ENCODE results near the gene ATP5PD.

Gene ATP5PD

GRCh38 chr17:75064460-75064859 is 17.7 kb upstream of the ATP5PD start:
- TF ChIP-seq POLR2AphosphoS5 (IDR thresholded peaks at IDR 0.05; ENCODE audit: low read depth, low read length), result no peak
- TF ChIP-seq FOXP2 (optimal IDR thresholded peaks at IDR 0.05; ENCODE audit: borderline replicate concordance, extremely low read depth, extremely low read length, insufficient read depth), result no peak
- no peak for TF ChIP-seq TAF1 (IDR thresholded peaks at IDR 0.05; ENCODE audit: borderline replicate concordance, insufficient read depth, low read length)
- no peak for TF ChIP-seq SIN3A (IDR thresholded peaks at IDR 0.05; ENCODE audit: borderline replicate concordance, insufficient read depth, low read length)
- TF ChIP-seq REST (IDR thresholded peaks at IDR 0.05; ENCODE audit: insufficient read depth in 1 of 2, low read depth in 2 of 2, low read length in 2 of 2), result no peak

- TF ChIP-seq TAF1 (IDR thresholded peaks at IDR 0.05; ENCODE audit: borderline replicate concordance, insufficient read depth, low read length) (no peak), SIN3A (IDR thresholded peaks at IDR 0.05; ENCODE audit: borderline replicate concordance, insufficient read depth, low read length) (no peak), POLR2AphosphoS5 (IDR thresholded peaks at IDR 0.05; ENCODE audit: low read depth, low read length) (no peak), FOXP2 (optimal IDR thresholded peaks at IDR 0.05; ENCODE audit: borderline replicate concordance, extremely low read depth, extremely low read length, insufficient read depth) (no peak), REST (IDR thresholded peaks at IDR 0.05; ENCODE audit: insufficient read depth in 1 of 2, low read depth in 2 of 2, low read length in 2 of 2) (no peak)
Observed at GRCh38 chr17:75064040-75064439, 17.3 kb upstream of the ATP5PD start.

- TF ChIP-seq TAF1 (IDR thresholded peaks at IDR 0.05; ENCODE audit: borderline replicate concordance, insufficient read depth, low read length), result no peak
- no peak for TF ChIP-seq POLR2AphosphoS5 (IDR thresholded peaks at IDR 0.05; ENCODE audit: low read depth, low read length)
- TF ChIP-seq SIN3A (IDR thresholded peaks at IDR 0.05; ENCODE audit: borderline replicate concordance, insufficient read depth, low read length), result no peak
- TF ChIP-seq REST (IDR thresholded peaks at IDR 0.05; ENCODE audit: insufficient read depth in 1 of 2, low read depth in 2 of 2, low read length in 2 of 2), result no peak
- no peak for TF ChIP-seq FOXP2 (optimal IDR thresholded peaks at IDR 0.05; ENCODE audit: borderline replicate concordance, extremely low read depth, extremely low read length, insufficient read depth)
Observed at GRCh38 chr17:75063626-75064025, 16.9 kb upstream of the ATP5PD start.

- TF ChIP-seq FOXP2 (optimal IDR thresholded peaks at IDR 0.05; ENCODE audit: borderline replicate concordance, extremely low read depth, extremely low read length, insufficient read depth) (no peak), SIN3A (IDR thresholded peaks at IDR 0.05; ENCODE audit: borderline replicate concordance, insufficient read depth, low read length) (no peak), REST (IDR thresholded peaks at IDR 0.05; ENCODE audit: insufficient read depth in 1 of 2, low read depth in 2 of 2, low read length in 2 of 2) (no peak), POLR2AphosphoS5 (IDR thresholded peaks at IDR 0.05; ENCODE audit: low read depth, low read length) (no peak), TAF1 (IDR thresholded peaks at IDR 0.05; ENCODE audit: borderline replicate concordance, insufficient read depth, low read length) (no peak)
Observed at GRCh38 chr17:75063201-75063600, 16.4 kb upstream of the ATP5PD start.

- no peak for TF ChIP-seq POLR2AphosphoS5 (IDR thresholded peaks at IDR 0.05; ENCODE audit: low read depth, low read length)
- TF ChIP-seq FOXP2 (optimal IDR thresholded peaks at IDR 0.05; ENCODE audit: borderline replicate concordance, extremely low read depth, extremely low read length, insufficient read depth), result no peak
- TF ChIP-seq SIN3A (IDR thresholded peaks at IDR 0.05; ENCODE audit: borderline replicate concordance, insufficient read depth, low read length), result no peak
- TF ChIP-seq TAF1 (IDR thresholded peaks at IDR 0.05; ENCODE audit: borderline replicate concordance, insufficient read depth, low read length), result no peak
- TF ChIP-seq REST (IDR thresholded peaks at IDR 0.05; ENCODE audit: insufficient read depth in 1 of 2, low read depth in 2 of 2, low read length in 2 of 2), result no peak
Observed at GRCh38 chr17:75061618-75062017, 14.8 kb upstream of the ATP5PD start.
